Smooth muscle cell (in vitro differentiated cells): Measurements from ENCODE around the gene ST3GAL3. TPM values are rescaled to one million over a fixed set of nuclear protein-coding genes. Genes with fewer than 3 reads are reported as not detected.
A peak's percentile ranks its signal among the peaks of the same experiment; 100 is the strongest.

ENCODE experiments used
- DNase-seq: peaks from one replicate; lab custom pipeline; 2025; ENCODE audit not compliant: unreplicated experiment; lab: John Stamatoyannopoulos, UW
- H2AFZ ChIP-seq: fragments of 200-600 bp; sonication (generic); 2 replicates; pipeline ENCODE4 v1.6.0; 2016; ENCODE audit warnings: antibody characterized with exemption, low read depth, mild to moderate bottlenecking
- H3F3A ChIP-seq: fragments of 200-600 bp; sonication (generic); 2 replicates; pipeline ENCODE4 v1.6.0; 2017; ENCODE audit warnings: antibody characterized with exemption, low read depth
- H3K27ac ChIP-seq: fragments of 200-600 bp; sonication (generic); 2 replicates; pipeline ENCODE4 v1.5.1; 2016; ENCODE audit warnings: low read depth, mild to moderate bottlenecking
- H3K27me3 ChIP-seq: fragments of 200-600 bp; sonication (generic); 2 replicates; pipeline ENCODE4 v1.6.1; 2016; ENCODE audit warnings: low read depth, mild to moderate bottlenecking
- H3K36me3 ChIP-seq: fragments of 200-600 bp; sonication (generic); 2 replicates; pipeline ENCODE4 v1.5.1; 2016; ENCODE audit warnings: low read depth
- H3K4me1 ChIP-seq: fragments of 200-600 bp; sonication (generic); 2 replicates; pipeline ENCODE4 v1.5.1; 2016; ENCODE audit warnings: low read depth
- H3K4me2 ChIP-seq: fragments of 200-600 bp; sonication (generic); 2 replicates; pipeline ENCODE4 v1.6.0; 2016; ENCODE audit warnings: mild to moderate bottlenecking
- H3K4me3 ChIP-seq: fragments of 200-600 bp; sonication (generic); 2 replicates; pipeline ENCODE4 v1.5.1; 2016; ENCODE audit warnings: mild to moderate bottlenecking
- H3K79me2 ChIP-seq: fragments of 200-600 bp; sonication (generic); 2 replicates; pipeline ENCODE4 v1.6.0; 2016; ENCODE audit warnings: low read depth, mild to moderate bottlenecking
- H3K9ac ChIP-seq: fragments of 200-600 bp; sonication (generic); 2 replicates; pipeline ENCODE4 v1.6.0; 2016; ENCODE audit warnings: low read depth
- H3K9me3 ChIP-seq: fragments of 200-600 bp; sonication (generic); replicated peaks from 2 replicates; pipeline ENCODE4 v1.5.1; 2016; ENCODE audit warnings: low read depth
- H4K20me1 ChIP-seq: fragments of 200-600 bp; sonication (generic); 2 replicates; pipeline ENCODE4 v1.6.0; 2016; ENCODE audit warnings: low read depth
- WGBS: methylation state at CpG from one replicate; pipeline ENCODE4 v1.1.7; 2016; ENCODE audit warnings: low lambda C conversion rate; 5-methylcytosine and 5-hydroxymethylcytosine counted together
- polyA plus RNA-seq: library from polyadenylated mRNA; unstranded; fragments of >200 nt; fragmentation: Nextera tagmentation; extraction: Ambion mirVana; gene quantifications from 2 replicates; pipeline ENCODE4 v1.2.1, GENCODE V29; 2016
- total RNA-seq: library from RNA; depleted of rRNA; stranded (reverse); fragments of >200 nt; gene quantifications from 2 replicates; pipeline ENCODE4 v1.2.3, GENCODE V29; 2014
- TF ChIP-seq, protein P1 (sequence below): fragments of 200-600 bp; sonication (generic); IDR thresholded peaks from 2 replicates; pipeline ENCODE4 v1.5.1; 2017; ENCODE audit warnings: borderline replicate concordance, mild to moderate bottlenecking, antibody characterized with exemption; ENCODE audit not compliant: insufficient read depth, poor library complexity, severe bottlenecking

Gene ST3GAL3
- total and polyA plus RNA-seq, 2 experiments from 2014 or later, result 16.0 to 16.6 TPM

DNA sequence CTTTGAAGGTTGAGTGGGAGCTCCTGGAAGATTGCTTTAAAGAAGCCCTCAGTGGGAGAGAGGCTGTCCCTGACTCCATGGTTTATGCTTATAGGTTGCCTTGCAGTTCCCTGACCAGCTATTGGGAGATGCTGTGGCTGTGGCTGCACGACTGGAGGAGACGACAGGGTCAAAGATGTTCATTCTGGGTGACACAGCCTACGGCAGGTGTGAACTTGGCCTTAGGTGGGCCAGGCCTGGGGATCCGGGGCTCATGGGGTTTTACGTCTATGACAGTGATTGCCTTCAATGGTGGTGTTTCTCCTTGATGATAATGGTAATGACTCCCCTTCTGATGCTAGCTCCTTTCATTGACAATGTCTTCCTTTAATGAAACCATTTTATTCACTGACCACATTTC, 263.2 kb downstream of the ST3GAL3 start:
- Histone ChIP-seq H3K4me2 (peak overlapping the region; percentile 95), H3K9me3 (no peaks in the 10 kb centered on the region), H3K36me3 (no peaks in the 10 kb centered on the region), H3K79me2 (peaks cover 16% of the 10 kb centered on the region), H3F3A (peaks cover 7% of the 10 kb centered on the region), H3K4me3 (peak overlapping the region; percentile 77), H3K27me3 (no peaks in the 10 kb centered on the region), H3K4me1 (peaks cover 13% of the 10 kb centered on the region), H4K20me1 (peaks cover 2% of the 10 kb centered on the region), H2AFZ (no peak overlapping the region), H3K9ac (peak overlapping the region; percentile 70), H3K27ac (no peak overlapping the region)
- no peak for DNase-seq
- 55% methylated on average over 5 of the region's 5 CpGs for WGBS
- TF ChIP-seq, protein P1, sequence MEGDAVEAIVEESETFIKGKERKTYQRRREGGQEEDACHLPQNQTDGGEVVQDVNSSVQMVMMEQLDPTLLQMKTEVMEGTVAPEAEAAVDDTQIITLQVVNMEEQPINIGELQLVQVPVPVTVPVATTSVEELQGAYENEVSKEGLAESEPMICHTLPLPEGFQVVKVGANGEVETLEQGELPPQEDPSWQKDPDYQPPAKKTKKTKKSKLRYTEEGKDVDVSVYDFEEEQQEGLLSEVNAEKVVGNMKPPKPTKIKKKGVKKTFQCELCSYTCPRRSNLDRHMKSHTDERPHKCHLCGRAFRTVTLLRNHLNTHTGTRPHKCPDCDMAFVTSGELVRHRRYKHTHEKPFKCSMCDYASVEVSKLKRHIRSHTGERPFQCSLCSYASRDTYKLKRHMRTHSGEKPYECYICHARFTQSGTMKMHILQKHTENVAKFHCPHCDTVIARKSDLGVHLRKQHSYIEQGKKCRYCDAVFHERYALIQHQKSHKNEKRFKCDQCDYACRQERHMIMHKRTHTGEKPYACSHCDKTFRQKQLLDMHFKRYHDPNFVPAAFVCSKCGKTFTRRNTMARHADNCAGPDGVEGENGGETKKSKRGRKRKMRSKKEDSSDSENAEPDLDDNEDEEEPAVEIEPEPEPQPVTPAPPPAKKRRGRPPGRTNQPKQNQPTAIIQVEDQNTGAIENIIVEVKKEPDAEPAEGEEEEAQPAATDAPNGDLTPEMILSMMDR, result no peak

DNA sequence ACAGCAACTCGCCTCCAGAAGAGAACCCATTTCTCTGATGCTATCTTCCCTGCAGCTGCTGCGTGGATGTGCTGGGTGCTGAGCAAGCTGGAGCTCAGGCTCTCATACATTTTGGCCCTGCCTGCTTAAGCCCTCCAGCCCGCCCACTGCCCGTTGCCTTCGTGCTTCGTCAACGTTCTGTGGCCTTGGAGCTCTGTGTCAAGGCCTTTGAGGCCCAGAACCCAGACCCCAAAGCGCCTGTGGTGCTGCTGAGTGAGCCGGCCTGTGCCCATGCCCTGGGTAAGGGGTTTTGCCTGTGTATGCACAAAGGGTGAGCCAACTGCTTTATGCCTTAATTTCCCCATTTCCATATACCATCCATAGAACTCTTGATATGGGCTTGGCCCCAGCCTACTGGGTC, 263.6 kb downstream of the ST3GAL3 start:
- no peak for DNase-seq
- Histone ChIP-seq H4K20me1 (peaks cover 6% of the 10 kb centered on the region), H3K27ac (no peak overlapping the region), H3K4me3 (peak overlapping the region; percentile 77), H2AFZ (no peak overlapping the region), H3K79me2 (peaks cover 20% of the 10 kb centered on the region), H3K9ac (no peak overlapping the region), H3K36me3 (no peaks in the 10 kb centered on the region), H3K4me2 (peak overlapping the region; percentile 95), H3F3A (peaks cover 7% of the 10 kb centered on the region), H3K9me3 (no peaks in the 10 kb centered on the region), H3K4me1 (peaks cover 16% of the 10 kb centered on the region), H3K27me3 (no peaks in the 10 kb centered on the region)
- 93% methylated on average over 9 of the region's 9 CpGs for WGBS
- TF ChIP-seq, protein P1, result no peak

DNA sequence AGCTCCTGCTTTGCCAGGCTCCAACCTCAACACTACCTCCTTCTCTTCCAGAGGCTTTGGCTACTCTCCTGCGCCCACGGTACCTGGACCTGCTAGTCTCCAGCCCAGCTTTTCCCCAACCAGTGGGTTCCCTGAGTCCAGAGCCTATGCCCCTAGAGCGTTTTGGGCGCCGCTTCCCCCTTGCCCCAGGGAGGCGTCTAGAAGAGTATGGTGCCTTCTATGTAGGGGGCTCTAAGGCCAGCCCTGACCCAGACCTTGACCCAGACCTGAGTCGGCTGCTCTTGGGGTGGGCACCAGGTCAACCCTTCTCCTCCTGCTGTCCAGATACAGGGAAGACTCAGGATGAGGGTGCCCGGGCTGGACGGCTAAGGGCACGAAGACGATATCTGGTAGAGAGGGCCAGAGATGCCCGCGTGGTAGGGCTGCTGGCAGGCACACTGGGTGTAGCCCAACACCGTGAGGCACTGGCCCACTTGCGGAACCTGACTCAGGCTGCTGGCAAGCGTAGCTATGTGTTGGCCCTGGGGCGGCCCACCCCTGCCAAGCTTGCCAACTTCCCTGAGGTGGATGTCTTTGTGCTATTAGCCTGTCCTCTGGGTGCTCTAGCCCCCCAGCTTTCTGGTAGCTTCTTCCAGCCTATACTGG, 264.1 kb downstream of the ST3GAL3 start:
- H3K27me3 ChIP-seq, result no peaks in the 10 kb centered on the region
- no peak overlapping the region for H3K9ac ChIP-seq
- H3K9me3 ChIP-seq, result no peaks in the 10 kb centered on the region
- no peak overlapping the region for H3K27ac ChIP-seq
- 97% methylated on average over 17 of the region's 17 CpGs for WGBS
- H3K4me3 ChIP-seq, result no peak overlapping the region
- TF ChIP-seq, protein P1, result no peak
- H3K4me1 ChIP-seq, result peaks cover 17% of the 10 kb centered on the region
- peaks cover 7% of the 10 kb centered on the region for H3F3A ChIP-seq
- peaks cover 11% of the 10 kb centered on the region for H4K20me1 ChIP-seq
- no peak overlapping the region for H3K4me2 ChIP-seq
- peaks cover 24% of the 10 kb centered on the region for H3K79me2 ChIP-seq
- no peak overlapping the region for H2AFZ ChIP-seq
- H3K36me3 ChIP-seq, result no peaks in the 10 kb centered on the region
- no peak for DNase-seq

DNA sequence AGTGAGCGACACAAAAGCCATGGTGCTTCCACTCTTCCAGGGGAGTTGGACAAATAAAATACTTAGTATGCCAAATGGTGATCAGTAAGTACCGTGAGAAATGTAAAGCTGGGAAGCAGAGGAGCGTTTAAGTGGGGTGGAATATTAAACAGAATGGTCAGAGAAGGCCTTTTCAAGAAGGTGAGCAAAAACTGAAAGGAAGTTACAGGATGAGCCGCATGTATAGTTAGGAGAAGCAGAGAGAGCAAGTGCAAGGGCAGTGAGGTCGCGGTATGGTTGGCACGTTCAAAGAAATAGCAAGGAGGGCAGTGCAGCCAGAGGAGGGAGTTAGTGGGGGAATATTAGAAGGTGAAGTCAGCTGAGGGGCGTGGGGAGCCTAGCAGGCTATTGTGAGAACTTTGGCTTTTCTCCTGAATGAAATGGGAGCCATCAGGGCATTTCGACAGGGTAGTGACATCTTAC, 266.7 kb downstream of the ST3GAL3 start:
- H3K27me3 ChIP-seq, result no peaks in the 10 kb centered on the region

More for the DNA sequence above, 266.7 kb downstream of the ST3GAL3 start:
- H3K4me3 ChIP-seq, result peak overlapping the region; percentile 81
- H3K79me2 ChIP-seq, result peaks cover 33% of the 10 kb centered on the region
- no peaks in the 10 kb centered on the region for H3K9me3 ChIP-seq
- H3K4me1 ChIP-seq, result peaks cover 24% of the 10 kb centered on the region
- no peak overlapping the region for H3K9ac ChIP-seq
- H2AFZ ChIP-seq, result peak overlapping the region; percentile 78
- H3K36me3 ChIP-seq, result no peaks in the 10 kb centered on the region
- TF ChIP-seq, protein P1, result no peak
- DNase-seq, result no peak
- H3K27ac ChIP-seq, result no peak overlapping the region
- H4K20me1 ChIP-seq, result peaks cover 32% of the 10 kb centered on the region
- peak overlapping the region; percentile 99 for H3K4me2 ChIP-seq
- H3F3A ChIP-seq, result peaks cover 19% of the 10 kb centered on the region
- WGBS, result 46% methylated on average over 9 of the region's 9 CpGs
